Measurements from ENCODE around the gene POLE4. TPM values are rescaled to one million over a fixed set of nuclear protein-coding genes. Genes with fewer than 3 reads are reported as not detected.

POLE4 gene
- polyA plus RNA-seq, 3 donors: 35.0 to 345 (median 304) TPM

DNA sequence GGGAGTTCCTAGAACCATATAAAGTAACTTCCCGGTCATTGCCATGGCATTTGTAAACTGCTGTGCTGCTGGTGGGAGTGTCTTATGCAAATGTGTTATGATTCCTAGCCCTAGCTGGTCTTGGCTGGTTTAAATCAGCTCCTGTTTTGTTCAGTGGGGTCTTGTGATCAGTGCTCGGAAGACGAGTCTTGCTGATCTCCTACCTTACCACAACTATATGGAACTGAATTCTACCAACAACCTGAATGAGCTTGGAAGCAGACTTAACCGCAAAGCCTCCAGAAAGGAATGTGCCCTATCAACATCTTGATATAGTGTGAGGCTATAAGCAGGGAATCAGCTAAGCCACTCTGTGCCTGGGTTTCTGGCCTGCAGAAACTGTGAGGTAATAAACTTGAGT is 33.5 kb downstream of the POLE4 start:
- Mint-ChIP-seq H3K4me1 (peaks cover 3% of the 10 kb centered on the region), H3K27me3 (ENCODE audit: low read depth in 3 of 3) (peaks cover 0 to 2% (median 1%) of the 10 kb centered on the region in 3 donors), H3K36me3 (peaks cover 3 to 4% of the 10 kb centered on the region in 2 donors), H3K27ac (no peak overlapping the region), H3K9me3 (peaks cover 0 to 3% (median 0%) of the 10 kb centered on the region in 7 donors), H3K4me3 (no peak overlapping the region)
- no peak overlapping the region for H2AFZ ChIP-seq (ENCODE audit: insufficient read depth, low read depth, low read length, poor library complexity, severe bottlenecking)
- intact Hi-C loops (cut with micrococcal nuclease): no loop called here
- H3K4me2 ChIP-seq (replicated peaks; ENCODE audit: extremely low read depth, low read length, poor library complexity, severe bottlenecking): no peak overlapping the region
- H3K4me1 ChIP-seq (ENCODE audit: control insufficient read depth in 1 of 2, insufficient read depth in 2 of 2, low read length in 2 of 2): no peaks in the 10 kb centered on the region
- H3K9me3 ChIP-seq (replicated peaks in 1 of 2; ENCODE audit: control insufficient read depth in 1 of 2, insufficient read depth in 1 of 2, low read length in 2 of 2): no peaks in the 10 kb centered on the region
- no peak overlapping the region for H3K9ac ChIP-seq (ENCODE audit: insufficient read depth, low read length, poor library complexity, severe bottlenecking)
- WGBS (ENCODE audit: insufficient coverage): 100% methylated on average over 1 of the region's 4 CpGs
- no peaks in the 10 kb centered on the region for H4K20me1 ChIP-seq (ENCODE audit: insufficient read depth, low read length)
- TF ChIP-seq, protein P1, sequence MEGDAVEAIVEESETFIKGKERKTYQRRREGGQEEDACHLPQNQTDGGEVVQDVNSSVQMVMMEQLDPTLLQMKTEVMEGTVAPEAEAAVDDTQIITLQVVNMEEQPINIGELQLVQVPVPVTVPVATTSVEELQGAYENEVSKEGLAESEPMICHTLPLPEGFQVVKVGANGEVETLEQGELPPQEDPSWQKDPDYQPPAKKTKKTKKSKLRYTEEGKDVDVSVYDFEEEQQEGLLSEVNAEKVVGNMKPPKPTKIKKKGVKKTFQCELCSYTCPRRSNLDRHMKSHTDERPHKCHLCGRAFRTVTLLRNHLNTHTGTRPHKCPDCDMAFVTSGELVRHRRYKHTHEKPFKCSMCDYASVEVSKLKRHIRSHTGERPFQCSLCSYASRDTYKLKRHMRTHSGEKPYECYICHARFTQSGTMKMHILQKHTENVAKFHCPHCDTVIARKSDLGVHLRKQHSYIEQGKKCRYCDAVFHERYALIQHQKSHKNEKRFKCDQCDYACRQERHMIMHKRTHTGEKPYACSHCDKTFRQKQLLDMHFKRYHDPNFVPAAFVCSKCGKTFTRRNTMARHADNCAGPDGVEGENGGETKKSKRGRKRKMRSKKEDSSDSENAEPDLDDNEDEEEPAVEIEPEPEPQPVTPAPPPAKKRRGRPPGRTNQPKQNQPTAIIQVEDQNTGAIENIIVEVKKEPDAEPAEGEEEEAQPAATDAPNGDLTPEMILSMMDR (IDR thresholded peaks at IDR 0.05): no peak
- no peaks in the 10 kb centered on the region for H3K27me3 ChIP-seq (ENCODE audit: control insufficient read depth in 2 of 2, insufficient read depth in 2 of 2, low read length in 2 of 2)
- H3K79me2 ChIP-seq (ENCODE audit: insufficient read depth, low read length): no peaks in the 10 kb centered on the region
- no peak overlapping the region for H3K4me3 ChIP-seq (replicated peaks in 1 of 3; ENCODE audit: low read depth in 2 of 3, low read length in 3 of 3)
- H3K36me3 ChIP-seq (replicated peaks in 1 of 2; ENCODE audit: control insufficient read depth in 1 of 2, insufficient read depth in 2 of 2, low read length in 2 of 2): no peaks in the 10 kb centered on the region
- DNase-seq: no peak
- no peak overlapping the region for H3K27ac ChIP-seq (ENCODE audit: low read depth in 1 of 2, low read length in 2 of 2)

DNA sequence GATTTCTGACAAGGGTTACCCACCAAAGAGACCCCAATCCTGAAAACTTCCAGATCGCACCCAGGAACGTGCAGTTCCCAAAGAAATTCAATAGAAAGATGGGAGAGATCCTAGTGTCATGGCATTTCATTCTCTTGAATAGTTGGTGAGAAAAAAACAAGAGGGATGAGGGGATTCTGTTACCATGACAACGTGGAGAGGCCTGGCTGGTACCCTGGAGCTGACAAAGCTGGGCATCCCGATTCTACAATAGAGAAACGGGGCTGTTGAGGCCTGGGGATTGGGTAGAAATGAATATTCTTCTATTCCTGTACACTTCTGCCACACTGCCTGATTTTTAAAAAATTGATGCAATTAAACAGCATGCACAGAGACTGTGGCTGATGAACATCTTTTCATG is 41.0 kb downstream of the POLE4 start:
- Histone ChIP-seq H3K4me2 (replicated peaks; ENCODE audit: extremely low read depth, low read length, poor library complexity, severe bottlenecking) (no peak overlapping the region), H3K36me3 (replicated peaks in 1 of 2; ENCODE audit: control insufficient read depth in 1 of 2, insufficient read depth in 2 of 2, low read length in 2 of 2) (no peaks in the 10 kb centered on the region), H3K27ac (ENCODE audit: low read depth in 1 of 2, low read length in 2 of 2) (no peak overlapping the region), H3K27me3 (ENCODE audit: control insufficient read depth in 2 of 2, insufficient read depth in 2 of 2, low read length in 2 of 2) (no peaks in the 10 kb centered on the region), H2AFZ (ENCODE audit: insufficient read depth, low read depth, low read length, poor library complexity, severe bottlenecking) (no peak overlapping the region), H3K9ac (ENCODE audit: insufficient read depth, low read length, poor library complexity, severe bottlenecking) (no peak overlapping the region), H3K4me1 (ENCODE audit: control insufficient read depth in 1 of 2, insufficient read depth in 2 of 2, low read length in 2 of 2) (no peaks in the 10 kb centered on the region), H3K4me3 (replicated peaks in 1 of 3; ENCODE audit: low read depth in 2 of 3, low read length in 3 of 3) (no peak overlapping the region), H3K79me2 (ENCODE audit: insufficient read depth, low read length) (no peaks in the 10 kb centered on the region), H3K9me3 (replicated peaks in 1 of 2; ENCODE audit: control insufficient read depth in 1 of 2, insufficient read depth in 1 of 2, low read length in 2 of 2) (peaks cover 0 to 8% of the 10 kb centered on the region in 2 donors), H4K20me1 (ENCODE audit: insufficient read depth, low read length) (no peaks in the 10 kb centered on the region)
- WGBS (ENCODE audit: insufficient coverage): 100% methylated on average over 1 of the region's 5 CpGs
- no peaks in the 10 kb centered on the region for H3K27me3 Mint-ChIP-seq (ENCODE audit: low read depth in 3 of 3)
- peaks cover 0 to 9% of the 10 kb centered on the region in 2 donors for H3K36me3 Mint-ChIP-seq
- H3K4me1 Mint-ChIP-seq: peaks cover 4% of the 10 kb centered on the region
- H3K9me3 Mint-ChIP-seq: peaks cover 1 to 17% (median 7%) of the 10 kb centered on the region in 7 donors
- DNase-seq: no peak
- intact Hi-C loops (cut with micrococcal nuclease): no loop called here
- TF ChIP-seq, protein P1 (IDR thresholded peaks at IDR 0.05): no peak
- H3K27ac Mint-ChIP-seq: no peak overlapping the region
- no peak overlapping the region for H3K4me3 Mint-ChIP-seq
